HG02870 (cell line): Measurements from ENCODE around the gene HSPBAP1.
A peak's percentile ranks its signal among the peaks of the same experiment; 100 is the strongest.
"Not testable (repeated sequence)": the region's sequence is repeated elsewhere in the genome, so short reads cannot be mapped to it uniquely, and the experiment has no call there.

Source experiments
- ATAC-seq: cut with Tn5 transposase; IDR thresholded peaks from one replicate; pipeline ENCODE4 v1.9.1; 2021; ENCODE audit warnings: mild to moderate bottlenecking, moderate library complexity; ENCODE audit not compliant: unreplicated experiment

HSPBAP1 gene

GRCh38 chr3:122743581-122744120 lies 50.0 kb downstream of the HSPBAP1 start:
- ATAC-seq, result no peak

- ATAC-seq, result no peak
These were observed 51.4 kb downstream of the HSPBAP1 start for GRCh38 chr3:122742234-122742633.

GRCh38 chr3:122739172-122739571 lies 54.5 kb downstream of the HSPBAP1 start:
- no peak for ATAC-seq

GRCh38 chr3:122732682-122733525 lies 60.7 kb downstream of the HSPBAP1 start:
- not testable (repeated sequence) for ATAC-seq

GRCh38 chr3:122730240-122730639 lies 63.4 kb downstream of the HSPBAP1 start:
- no peak for ATAC-seq

- no peak for ATAC-seq
These were observed 64.7 kb downstream of the HSPBAP1 start for GRCh38 chr3:122728756-122729514.

- ATAC-seq, result no peak
These were observed 65.4 kb downstream of the HSPBAP1 start for GRCh38 chr3:122728186-122728585.

- no peak for ATAC-seq
These were observed 65.9 kb downstream of the HSPBAP1 start for GRCh38 chr3:122727766-122728165.

- ATAC-seq, result no peak
These were observed 66.3 kb downstream of the HSPBAP1 start for GRCh38 chr3:122727294-122727693.

- ATAC-seq, result no peak
These were observed 68.5 kb downstream of the HSPBAP1 start for GRCh38 chr3:122725106-122725505.

- ATAC-seq, result no peak
These were observed 74.2 kb downstream of the HSPBAP1 start for GRCh38 chr3:122719273-122719921.

- no peak for ATAC-seq
These were observed 77.0 kb downstream of the HSPBAP1 start for GRCh38 chr3:122716667-122717066.

- ATAC-seq, result no peak
These were observed 79.4 kb downstream of the HSPBAP1 start for GRCh38 chr3:122714273-122714672.

GRCh38 chr3:122710616-122711251 lies 82.9 kb downstream of the HSPBAP1 start:
- ATAC-seq, result not testable (repeated sequence)

- ATAC-seq, result no peak
These were observed 88.3 kb downstream of the HSPBAP1 start for GRCh38 chr3:122705379-122705778.

GRCh38 chr3:122700193-122700592 lies 93.4 kb downstream of the HSPBAP1 start:
- ATAC-seq, result no peak

- ATAC-seq, result peak; percentile 94
These were observed 95.5 kb downstream of the HSPBAP1 start for GRCh38 chr3:122697952-122698620.

GRCh38 chr3:122695927-122696561 lies 97.6 kb downstream of the HSPBAP1 start:
- no peak for ATAC-seq

GRCh38 chr3:122694966-122695365 lies 98.7 kb downstream of the HSPBAP1 start:
- ATAC-seq, result peak; percentile 33

- ATAC-seq, result no peak
These were observed 101.0 kb downstream of the HSPBAP1 start for GRCh38 chr3:122692674-122693073.
